Common myeloid progenitor, CD34-positive (primary cell): Measurements from ENCODE around the gene SNORC.

Experiments
- CTCF ChIA-PET: fragments of 350-600 bp; sonication (Branson Sonifier 250); formaldehyde crosslinking; loops from one replicate; lab custom pipeline; 2021; ENCODE audit warnings: antibody characterized with exemption; lab: Charles Lee
- POLR2A ChIA-PET: fragments of 350-600 bp; sonication (Branson Sonifier 250); formaldehyde crosslinking; loops from one replicate; lab custom pipeline; 2021; ENCODE audit warnings: antibody characterized with exemption; lab: Charles Lee
- DNase-seq, 3 donors: peaks; one replicate each; pipeline versions ENCODE4 v3.0.0 to v3.0.0-alpha.2; 2013
- H3K27ac ChIP-seq, 2 experiments: 1 replicate in 1 of 2; 2 replicates in 1 of 2; pipeline ENCODE4 v1.7.0; 2013; ENCODE audit warnings: inconsistent platforms in 2 of 2, low read length in 2 of 2, mild to moderate bottlenecking in 2 of 2, low read depth in 1 of 2, moderate library complexity in 1 of 2; ENCODE audit not compliant: severe bottlenecking in 2 of 2, insufficient read depth in 1 of 2, poor library complexity in 1 of 2
- H3K27me3 ChIP-seq, 5 experiments: replicated peaks in 2 of 5; 1 replicate in 3 of 5; 2 replicates in 2 of 5; pipeline versions ENCODE4 v1.6.1 to v1.7.0; 2013; ENCODE audit warnings: low read length in 4 of 5, mild to moderate bottlenecking in 2 of 5, moderate library complexity in 2 of 5, inconsistent platforms in 1 of 5; ENCODE audit not compliant: insufficient read depth in 5 of 5, control insufficient read depth in 4 of 5
- H3K36me3 ChIP-seq, 4 experiments: 1 replicate in 2 of 4; 2 replicates in 2 of 4; pipeline versions ENCODE4 v1.6.1 to v1.7.0; 2013; ENCODE audit warnings: low read length in 3 of 4, control low read depth in 1 of 4, mild to moderate bottlenecking in 1 of 4; ENCODE audit not compliant: control insufficient read depth in 4 of 4, insufficient read depth in 4 of 4
- H3K4me1 ChIP-seq, 4 experiments: 1 replicate in 3 of 4; 2 replicates in 1 of 4; pipeline versions ENCODE4 v1.6.1 to v1.7.1; 2013; ENCODE audit warnings: low read length in 3 of 4, mild to moderate bottlenecking in 3 of 4, control low read depth in 1 of 4, inconsistent platforms in 1 of 4, moderate library complexity in 1 of 4; ENCODE audit not compliant: control insufficient read depth in 4 of 4, insufficient read depth in 4 of 4; ENCODE audit errors: control extremely low read depth in 1 of 4
- H3K4me3 ChIP-seq, 7 experiments: 1 replicate in 4 of 7; 2 replicates in 3 of 7; pipeline versions ENCODE4 v1.5.1 to v1.7.0; 2013; ENCODE audit warnings: mild to moderate bottlenecking in 7 of 7, low read length in 6 of 7, moderate library complexity in 6 of 7, inconsistent platforms in 2 of 7, low read depth in 2 of 7, control low read depth in 1 of 7; ENCODE audit not compliant: insufficient read depth in 4 of 7, control insufficient read depth in 1 of 7; ENCODE audit errors: extremely low read depth in 1 of 7
- H3K9me3 ChIP-seq, 5 experiments: 1 replicate in 4 of 5; 2 replicates in 1 of 5; pipeline versions ENCODE4 v1.6.1 to v1.7.1; 2013; ENCODE audit warnings: low read length in 4 of 5, mild to moderate bottlenecking in 2 of 5, inconsistent platforms in 1 of 5, low read depth in 1 of 5, moderate library complexity in 1 of 5; ENCODE audit not compliant: control insufficient read depth in 4 of 5, insufficient read depth in 2 of 5; ENCODE audit errors: control extremely low read depth in 1 of 5
- WGBS: methylation state at CpG from one replicate; pipeline ENCODE4 v1.1.5; 2013; ENCODE audit not compliant: insufficient coverage; 5-methylcytosine and 5-hydroxymethylcytosine counted together

Gene SNORC

GRCh38 chr2:232876978-232877441 is 6.9 kb downstream of the SNORC start:
- ChIA-PET CTCF (no interaction called here), POLR2A (no interaction called here)
- Histone ChIP-seq H3K36me3 (no peaks in the 10 kb centered on the region), H3K27ac (no peak overlapping the region), H3K4me3 (peak overlapping the region; percentile 43 to 76 (median 66)), H3K9me3 (no peaks in the 10 kb centered on the region), H3K4me1 (peaks cover 0 to 18% (median 13%) of the 10 kb centered on the region in 4 experiments), H3K27me3 (peaks cover 0 to 26% (median 5%) of the 10 kb centered on the region in 5 experiments)
- no peak for DNase-seq
- WGBS: 18% methylated on average over 12 of the region's 21 CpGs

GRCh38 chr2:232877940-232878511 is 8.0 kb downstream of the SNORC start:
- no peaks in the 10 kb centered on the region for H3K9me3 ChIP-seq
- CTCF ChIA-PET: no interaction called here
- peaks cover 0 to 15% (median 12%) of the 10 kb centered on the region in 4 experiments for H3K4me1 ChIP-seq
- H3K27ac ChIP-seq: no peak overlapping the region
- DNase-seq: no peak
- H3K27me3 ChIP-seq: peaks cover 0 to 26% (median 5%) of the 10 kb centered on the region in 5 experiments
- POLR2A ChIA-PET: no interaction called here
- 98% methylated on average over 10 of the region's 13 CpGs for WGBS
- H3K4me3 ChIP-seq: no peak overlapping the region
- H3K36me3 ChIP-seq: no peaks in the 10 kb centered on the region

GRCh38 chr2:232878855-232879617 is 9.0 kb downstream of the SNORC start:
- ChIA-PET CTCF (no interaction called here), POLR2A (no interaction called here)
- DNase-seq: no peak
- WGBS: 96% methylated on average over 16 of the region's 20 CpGs
- no peaks in the 10 kb centered on the region for H3K36me3 ChIP-seq
- no peak overlapping the region for H3K27ac ChIP-seq
- H3K27me3 ChIP-seq: peaks cover 0 to 26% (median 5%) of the 10 kb centered on the region in 5 experiments
- peaks cover 0 to 15% (median 12%) of the 10 kb centered on the region in 4 experiments for H3K4me1 ChIP-seq
- H3K9me3 ChIP-seq: no peaks in the 10 kb centered on the region
- no peak overlapping the region for H3K4me3 ChIP-seq

- POLR2A ChIA-PET: no interaction called here
- 97% methylated on average over 16 of the region's 21 CpGs for WGBS
- CTCF ChIA-PET: no interaction called here
Observed at GRCh38 chr2:232879618-232880494, 9.8 kb downstream of the SNORC start.

GRCh38 chr2:232880764-232881351 is 10.8 kb downstream of the SNORC start:
- Histone ChIP-seq H3K27me3 (peaks cover 0 to 12% (median 3%) of the 10 kb centered on the region in 5 experiments), H3K4me3 (no peak overlapping the region), H3K36me3 (no peaks in the 10 kb centered on the region), H3K27ac (no peak overlapping the region), H3K9me3 (no peaks in the 10 kb centered on the region), H3K4me1 (peaks cover 0 to 9% (median 7%) of the 10 kb centered on the region in 4 experiments)
- ChIA-PET CTCF (no interaction called here), POLR2A (no interaction called here)
- DNase-seq: no peak
- WGBS: 81% methylated on average over 13 of the region's 17 CpGs

More at GRCh38 chr2:232879618-232880494, 9.8 kb downstream of the SNORC start:
- Histone ChIP-seq H3K36me3 (no peaks in the 10 kb centered on the region), H3K4me3 (no peak overlapping the region), H3K27me3 (peaks cover 0 to 22% (median 5%) of the 10 kb centered on the region in 5 experiments), H3K9me3 (no peaks in the 10 kb centered on the region), H3K4me1 (peaks cover 0 to 15% (median 12%) of the 10 kb centered on the region in 4 experiments), H3K27ac (no peak overlapping the region)
- no peak for DNase-seq

- H3K36me3 ChIP-seq: no peaks in the 10 kb centered on the region
- no peak overlapping the region for H3K4me3 ChIP-seq
- H3K27ac ChIP-seq: no peak overlapping the region
- DNase-seq: no peak
- peaks cover 0 to 1% (median 0%) of the 10 kb centered on the region in 4 experiments for H3K4me1 ChIP-seq
- 99% methylated on average over 15 of the region's 17 CpGs for WGBS
- no peaks in the 10 kb centered on the region for H3K9me3 ChIP-seq
- H3K27me3 ChIP-seq: peaks cover 0 to 4% (median 2%) of the 10 kb centered on the region in 5 experiments
- CTCF ChIA-PET: no interaction called here
- POLR2A ChIA-PET: no interaction called here
Observed at GRCh38 chr2:232882085-232882484, 12.0 kb downstream of the SNORC start.
